Endothelial cell of umbilical vein (primary cell): ENCODE data around the gene CCNYL1. TPM values are rescaled to one million over a fixed set of nuclear protein-coding genes. Genes with fewer than 3 reads are reported as not detected.

Experiments
- BruUV-seq: library from RNA; stranded (reverse); fragments of 400-500 nt; replicated peaks from 2 replicates; lab custom pipeline; 2021; lab: Mats Ljungman, UMichigan
- CTCF ChIA-PET: fragments of 300-600, 350-600 bp; sonication (Branson Sonifier 250); formaldehyde crosslinking; loops from one replicate; lab custom pipeline; 2021; ENCODE audit warnings: antibody characterized with exemption, inconsistent platforms; lab: Charles Lee
- POLR2A ChIA-PET: fragments of 300-600, 350-600 bp; sonication (Branson Sonifier 250); formaldehyde crosslinking; loops from one replicate; lab custom pipeline; 2021; ENCODE audit warnings: antibody characterized with exemption, inconsistent platforms; lab: Charles Lee
- DNase-seq: peaks from one replicate; pipeline ENCODE4 v3.0.0-alpha.2; 2011; ENCODE audit warnings: low read depth, low spot score
- FAIRE-seq: peaks from 2 replicates; lab custom pipeline; 2011; peaks lifted over from hg19 to GRCh38; lab: Jason Lieb, UNC
- H2AFZ ChIP-seq: 2 replicates; pipeline ENCODE4 v1.6.0; 2012; ENCODE audit warnings: low read depth, low read length, control low read depth, inconsistent platforms
- H3K27ac ChIP-seq: 2 replicates; pipeline ENCODE4 v1.5.1; 2011; ENCODE audit warnings: low read depth, mild to moderate bottlenecking, control low read depth, low read length, moderate library complexity; ENCODE audit not compliant: insufficient read depth
- H3K27me3 ChIP-seq, 2 experiments: 2 replicates each; pipeline versions ENCODE4 v1.6.0 to v1.6.1; 2011; ENCODE audit warnings: low read length in 2 of 2, mixed read lengths in 1 of 2; ENCODE audit not compliant: control insufficient read depth in 2 of 2, insufficient read depth in 2 of 2
- H3K36me3 ChIP-seq, 2 experiments: 2 replicates in 1 of 2; 3 replicates in 1 of 2; pipeline ENCODE4 v1.5.1; 2011; ENCODE audit warnings: low read length in 2 of 2, mild to moderate bottlenecking in 1 of 2, moderate library complexity in 1 of 2; ENCODE audit not compliant: control insufficient read depth in 2 of 2, insufficient read depth in 2 of 2; ENCODE audit errors: extremely low read depth in 1 of 2
- H3K4me1 ChIP-seq: 3 replicates; pipeline ENCODE4 v1.5.1; 2011; ENCODE audit warnings: mild to moderate bottlenecking, low read length; ENCODE audit not compliant: control insufficient read depth, insufficient read depth; ENCODE audit errors: extremely low read depth
- H3K4me2 ChIP-seq: 2 replicates; pipeline ENCODE4 v1.6.1; 2011; ENCODE audit warnings: low read length, control low read depth, mixed read lengths; ENCODE audit not compliant: insufficient read depth
- H3K4me3 ChIP-seq, 3 experiments: fragments of 200-600 bp in 1 of 3; sonication (generic), shearing (Covaris generic) in 1 of 3; replicated peaks in 1 of 3; 2 replicates each; pipeline ENCODE4 v1.5.1; 2011 to 2016; ENCODE audit warnings: control low read depth in 3 of 3, low read length in 3 of 3, mild to moderate bottlenecking in 2 of 3, inconsistent platforms in 1 of 3, low read depth in 1 of 3, moderate library complexity in 1 of 3; ENCODE audit not compliant: insufficient read depth in 1 of 3
- H3K79me2 ChIP-seq: 2 replicates; pipeline ENCODE4 v1.6.0; 2012; ENCODE audit warnings: low read length, inconsistent platforms; ENCODE audit not compliant: control insufficient read depth, insufficient read depth
- H3K9ac ChIP-seq: replicated peaks from 2 replicates; pipeline ENCODE3; 2011; ENCODE audit warnings: low read length, control low read depth; ENCODE audit not compliant: insufficient read depth; ENCODE audit errors: extremely low read depth
- H3K9me1 ChIP-seq: replicated peaks from 3 replicates; pipeline ENCODE4 v1.6.0; 2011; ENCODE audit warnings: mild to moderate bottlenecking, low read length; ENCODE audit not compliant: control insufficient read depth, insufficient read depth; ENCODE audit errors: extremely low read depth
- H3K9me3 ChIP-seq: replicated peaks from 2 replicates; pipeline ENCODE4 v1.5.1; 2012; ENCODE audit warnings: low read length, inconsistent platforms; ENCODE audit not compliant: control insufficient read depth, insufficient read depth
- H4K20me1 ChIP-seq: replicated peaks from 2 replicates; pipeline ENCODE3; 2011; ENCODE audit warnings: mild to moderate bottlenecking, low read length; ENCODE audit not compliant: control insufficient read depth, insufficient read depth; ENCODE audit errors: extremely low read depth
- CTCF ChIP-seq, 2 donors: IDR thresholded peaks; 1 replicate in 1 of 2; 2 replicates in 1 of 2; pipeline ENCODE4 v1.5.1; 2011; ENCODE audit warnings: low read length in 2 of 2, mild to moderate bottlenecking in 2 of 2, moderate library complexity in 2 of 2, control low read depth in 1 of 2, inconsistent platforms in 1 of 2, low read depth in 1 of 2; ENCODE audit not compliant: insufficient read depth in 1 of 2; ENCODE audit errors: extremely low read depth in 1 of 2
- EZH2 ChIP-seq: IDR thresholded peaks from 2 replicates; pipeline ENCODE4 v1.6.1; 2012; ENCODE audit warnings: borderline replicate concordance, low read depth, mild to moderate bottlenecking, moderate library complexity, low read length, inconsistent platforms; ENCODE audit not compliant: severe bottlenecking
- FOS ChIP-seq: IDR thresholded peaks from 2 replicates; pipeline ENCODE4 v1.6.1; 2011; ENCODE audit warnings: mild to moderate bottlenecking, low read length, moderate library complexity, borderline replicate concordance; ENCODE audit not compliant: insufficient read depth
- GATA2 ChIP-seq: IDR thresholded peaks from 2 replicates; pipeline ENCODE4 v1.7.0; 2011; ENCODE audit warnings: low read depth, mild to moderate bottlenecking, moderate library complexity, mixed read lengths, low read length; ENCODE audit not compliant: insufficient read length, insufficient read depth
- JUN ChIP-seq: IDR thresholded peaks from 2 replicates; pipeline ENCODE4 v1.6.1; 2011; ENCODE audit warnings: borderline replicate concordance, low read depth; ENCODE audit not compliant: insufficient read length, insufficient read depth
- MAX ChIP-seq: IDR thresholded peaks from 2 replicates; pipeline ENCODE4 v1.6.1; 2011; ENCODE audit not compliant: insufficient read depth, insufficient read length
- MYC ChIP-seq: IDR thresholded peaks from one replicate; pipeline ENCODE4 v1.6.1; 2011; ENCODE audit warnings: mild to moderate bottlenecking, low read depth, low read length
- POLR2A ChIP-seq: IDR thresholded peaks from 2 replicates; pipeline ENCODE4 v1.6.1; 2012; ENCODE audit warnings: low read depth, mild to moderate bottlenecking, control low read depth, low read length
- POLR2AphosphoS5 ChIP-seq: IDR thresholded peaks from 2 replicates; pipeline ENCODE4 v1.6.1; 2012; ENCODE audit warnings: low read depth, mild to moderate bottlenecking, control low read depth, low read length, moderate library complexity; ENCODE audit not compliant: insufficient read depth
- dilution Hi-C: fragments of 300-500 bp; cut with MboI; formaldehyde crosslinking; loops from one replicate; pipeline ENCODE4 v1.15.0; 2019; ENCODE audit warnings: low sequenced_read_pairs; ENCODE audit not compliant: extremely low pct_ligation_motif_present
- intact Hi-C: fragments of 100-400 bp; cut with micrococcal nuclease; formaldehyde crosslinking; loops from one replicate; pipeline ENCODE4 v1.10.0; 2022
- polyA plus RNA-seq, 4 experiments: library from polyadenylated mRNA; depleted of rRNA in 3 of 4; stranded (reverse) in 3 of 4; unstranded in 1 of 4; fragments of >200 nt; gene quantifications; 2 replicates each; pipeline versions ENCODE4 v1.2.1 to v1.2.3, GENCODE V29; 2011 to 2012; ENCODE audit warnings: missing spikeins in 1 of 4
- total RNA-seq: library from RNA; stranded (reverse); gene quantifications from 2 replicates; pipeline ENCODE4 v1.2.3, GENCODE V29; 2021

Gene CCNYL1
- total and polyA plus RNA-seq, 2 donors (not counting 3 experiments of a cell fraction or from before 2014, with no cell fraction given), result 15.2 to 49.3 TPM

GRCh38 chr2:207775473-207775872 lies 64.0 kb downstream of the CCNYL1 start:
- FAIRE-seq, result no peak
- H3K27ac ChIP-seq, result no peak overlapping the region
- no peak overlapping the region for H3K4me3 ChIP-seq
- H3K9ac ChIP-seq, result no peak overlapping the region
- dilution Hi-C loops, result no loop called here
- POLR2A ChIA-PET, result no interaction called here
- no peaks in the 10 kb centered on the region for H3K9me1 ChIP-seq
- intact Hi-C loops, result no loop called here
- no peaks in the 10 kb centered on the region for H3K27me3 ChIP-seq
- H4K20me1 ChIP-seq, result no peaks in the 10 kb centered on the region
- no peaks in the 10 kb centered on the region for H3K4me1 ChIP-seq
- H3K4me2 ChIP-seq, result no peak overlapping the region
- no TSS peak for BruUV-seq
- CTCF ChIA-PET, result interaction anchor here (0.8 to 1.7 kb wide), 3 partner anchors 17 to 197 kb away, joined by 3 to 7 read pairs (median 4); no protein-coding TSS in a partner anchor
- H3K9me3 ChIP-seq, result no peaks in the 10 kb centered on the region
- no peaks in the 10 kb centered on the region for H3K79me2 ChIP-seq
- TF ChIP-seq FOS, result no peak
- TF ChIP-seq MAX, result no peak
- TF ChIP-seq EZH2, result no peak
- no peak for TF ChIP-seq POLR2AphosphoS5
- no peak for TF ChIP-seq MYC
- TF ChIP-seq GATA2, result no peak
- no peak for TF ChIP-seq JUN
- TF ChIP-seq CTCF (IDR thresholded peaks at IDR 0.05; ENCODE audit: extremely low read depth in 1 of 2, insufficient read depth in 1 of 2, low read depth in 1 of 2, low read length in 2 of 2), result no peak
- TF ChIP-seq POLR2A, result no peak
- DNase-seq, result no peak
- H3K36me3 ChIP-seq, result no peaks in the 10 kb centered on the region
- H2AFZ ChIP-seq, result no peak overlapping the region
